ENCODE measurements around the gene PLEK.
A peak's percentile ranks its signal among the peaks of the same experiment; 100 is the strongest.

- TF ChIP-seq CTCF (IDR thresholded peaks at IDR 0.05) = peak; percentile 14
- TF ChIP-seq EZH2 (IDR thresholded peaks at IDR 0.05; ENCODE audit: borderline replicate concordance, insufficient read depth, low read depth, low read length, poor library complexity, severe bottlenecking) = no peak
Measured at GRCh38 chr2:68418855-68419254, 53.8 kb downstream of the PLEK start.
